ENCODE results near the gene B4GALT7. TPM values are rescaled to one million over a fixed set of nuclear protein-coding genes. Genes with fewer than 3 reads are reported as not detected.
"Not testable (repeated sequence)": the region's sequence is repeated elsewhere in the genome, so short reads cannot be mapped to it uniquely, and the experiment has no call there.

The B4GALT7 gene, protein sequence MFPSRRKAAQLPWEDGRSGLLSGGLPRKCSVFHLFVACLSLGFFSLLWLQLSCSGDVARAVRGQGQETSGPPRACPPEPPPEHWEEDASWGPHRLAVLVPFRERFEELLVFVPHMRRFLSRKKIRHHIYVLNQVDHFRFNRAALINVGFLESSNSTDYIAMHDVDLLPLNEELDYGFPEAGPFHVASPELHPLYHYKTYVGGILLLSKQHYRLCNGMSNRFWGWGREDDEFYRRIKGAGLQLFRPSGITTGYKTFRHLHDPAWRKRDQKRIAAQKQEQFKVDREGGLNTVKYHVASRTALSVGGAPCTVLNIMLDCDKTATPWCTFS
- total RNA-seq (2014; rRNA removed; shearing (Covaris generic)): 17.4 and 22.3 TPM in 2 replicates

DNA sequence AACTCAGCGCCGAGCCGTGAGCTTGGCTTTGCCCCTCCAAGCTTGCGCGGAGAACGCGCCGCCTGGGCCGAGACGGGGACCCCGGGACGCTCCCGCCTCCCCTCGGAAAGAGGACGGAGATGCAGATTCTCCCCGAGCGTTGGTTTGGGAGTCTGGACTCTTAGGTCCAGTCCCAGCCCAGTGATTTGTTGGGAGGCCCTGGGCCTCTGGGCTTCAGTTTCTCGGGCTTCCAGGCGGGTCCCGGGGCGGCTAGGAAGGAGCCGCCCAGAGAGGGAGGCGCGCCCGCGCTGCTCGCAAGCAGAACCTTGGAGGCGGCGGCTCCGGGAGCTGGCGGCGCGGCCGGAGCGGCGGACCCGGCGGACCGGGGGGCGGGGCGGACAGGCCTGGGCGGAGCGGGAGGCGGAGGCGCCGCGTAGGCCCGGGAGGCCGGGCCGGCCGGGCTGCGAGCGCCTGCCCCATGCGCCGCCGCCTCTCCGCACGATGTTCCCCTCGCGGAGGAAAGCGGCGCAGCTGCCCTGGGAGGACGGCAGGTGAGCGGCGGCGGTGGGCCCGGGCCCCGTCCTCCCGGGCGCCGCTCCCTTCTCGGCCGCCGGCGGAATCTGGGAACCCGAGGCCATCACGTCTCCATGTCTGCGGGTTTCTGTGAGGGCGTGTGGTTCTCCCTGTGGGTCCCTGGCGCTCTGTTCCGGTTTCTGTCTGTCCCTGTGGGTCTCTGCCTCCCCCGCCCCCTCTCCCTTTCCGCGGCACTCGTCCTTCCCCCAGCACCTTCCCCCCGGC, at the start of gene B4GALT7:
Gene B4GALT7 (plus strand): TSS at position 402 of the 777 bp plus-strand sequence. CDS start 79 bp downstream, at position 481.
- peak; percentile 83 to 88 for DNase-seq
- no peaks in the 10 kb centered on the region for H3K27me3 ChIP-seq
- peak within 1 kb of the TSS; percentile 96 for H3K4me3 ChIP-seq
- H3K36me3 ChIP-seq: peaks cover 17% of the 10 kb centered on the region
- H3K9me3 ChIP-seq (replicated peaks): no peaks in the 10 kb centered on the region
- H3K4me1 ChIP-seq: 0 out of 2 replicates have a peak, but pooled peaks cover 4% of the 10 kb centered on the region
- H3K27ac ChIP-seq: peak within 1 kb of the TSS; percentile 69

DNA sequence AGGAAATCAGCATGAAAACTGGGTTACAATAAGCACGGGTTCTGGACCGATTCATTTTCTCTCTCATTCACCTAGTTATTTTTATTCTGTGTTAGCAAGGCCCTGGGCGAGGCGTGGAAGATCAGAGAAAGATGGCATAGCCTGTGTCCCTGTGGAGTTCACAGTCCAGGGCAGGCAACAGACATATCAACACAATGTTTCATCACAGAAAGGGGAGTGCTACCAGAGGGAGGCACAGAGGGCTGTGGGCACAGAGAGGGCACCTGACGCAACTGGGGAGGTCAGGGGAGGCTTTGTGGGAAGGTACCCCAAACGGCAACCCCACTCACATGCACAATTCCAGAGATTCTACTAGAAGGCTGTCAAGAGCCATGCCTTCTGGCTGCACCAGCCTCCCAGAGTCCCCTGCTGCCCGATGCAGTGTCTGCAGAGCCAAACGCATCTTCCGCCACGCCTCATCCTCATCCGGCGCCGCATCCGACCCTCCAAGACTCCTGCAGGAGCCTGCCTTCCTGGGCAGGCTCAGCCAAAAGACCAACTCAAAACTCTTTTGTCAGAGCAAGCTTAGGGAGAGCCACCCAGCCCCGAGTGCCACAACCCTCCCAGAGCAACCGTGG, 47.0 kb upstream of the B4GALT7 start:
- Histone ChIP-seq H3K36me3 (peaks cover 17% of the 10 kb centered on the region), H3K27ac (no peak overlapping the region), H3K9me3 (replicated peaks) (no peaks in the 10 kb centered on the region), H3K4me3 (peak overlapping the region; percentile 85), H3K4me1 (peaks cover 16% of the 10 kb centered on the region), H3K27me3 (no peaks in the 10 kb centered on the region)
- DNase-seq: no peak

DNA sequence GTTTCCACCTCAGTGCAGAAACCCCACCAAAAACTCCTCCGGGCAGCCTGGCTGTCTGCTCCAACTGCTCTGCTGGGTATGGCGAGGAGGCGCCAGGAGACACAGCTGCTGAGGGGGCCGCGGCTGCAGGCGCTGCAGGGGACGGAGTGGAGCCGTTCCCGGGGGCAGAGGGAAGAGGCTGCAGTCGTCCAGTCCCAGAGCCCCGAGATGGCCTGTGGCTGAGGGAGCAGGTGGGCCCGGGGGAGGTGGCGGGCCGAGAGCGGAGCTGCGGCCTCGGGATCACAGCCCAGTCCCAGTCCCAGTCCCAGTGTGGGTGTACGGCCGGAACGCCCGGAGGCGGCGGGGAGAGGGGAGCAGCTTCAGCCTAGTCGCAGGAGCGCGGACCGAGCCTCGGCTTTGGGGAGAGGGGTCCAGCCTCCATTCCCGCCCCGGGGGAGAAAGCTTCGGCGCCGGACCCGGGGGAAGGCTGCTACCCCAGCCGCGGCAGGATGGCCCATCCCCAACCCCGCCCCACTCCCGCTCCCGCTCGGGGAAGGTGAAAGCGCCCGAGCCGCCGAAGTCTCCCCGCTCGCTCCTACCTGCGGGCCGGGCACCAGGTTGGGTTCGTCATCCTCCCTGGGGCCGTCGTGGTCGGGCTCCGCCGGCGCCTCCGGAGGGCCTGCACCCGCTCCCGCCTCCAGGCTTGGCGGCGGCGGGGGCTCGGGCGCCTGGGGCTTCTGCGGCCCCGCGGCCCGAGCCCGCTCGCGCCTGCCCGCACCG, 46.1 kb upstream of the B4GALT7 start:
- Histone ChIP-seq H3K36me3 (peaks cover 17% of the 10 kb centered on the region), H3K9me3 (replicated peaks) (no peaks in the 10 kb centered on the region), H3K27ac (peak overlapping the region; percentile 43), H3K4me3 (peak overlapping the region; percentile 85), H3K4me1 (peaks cover 9% of the 10 kb centered on the region), H3K27me3 (no peaks in the 10 kb centered on the region)
- peak; percentile 56 to 58 for DNase-seq

DNA sequence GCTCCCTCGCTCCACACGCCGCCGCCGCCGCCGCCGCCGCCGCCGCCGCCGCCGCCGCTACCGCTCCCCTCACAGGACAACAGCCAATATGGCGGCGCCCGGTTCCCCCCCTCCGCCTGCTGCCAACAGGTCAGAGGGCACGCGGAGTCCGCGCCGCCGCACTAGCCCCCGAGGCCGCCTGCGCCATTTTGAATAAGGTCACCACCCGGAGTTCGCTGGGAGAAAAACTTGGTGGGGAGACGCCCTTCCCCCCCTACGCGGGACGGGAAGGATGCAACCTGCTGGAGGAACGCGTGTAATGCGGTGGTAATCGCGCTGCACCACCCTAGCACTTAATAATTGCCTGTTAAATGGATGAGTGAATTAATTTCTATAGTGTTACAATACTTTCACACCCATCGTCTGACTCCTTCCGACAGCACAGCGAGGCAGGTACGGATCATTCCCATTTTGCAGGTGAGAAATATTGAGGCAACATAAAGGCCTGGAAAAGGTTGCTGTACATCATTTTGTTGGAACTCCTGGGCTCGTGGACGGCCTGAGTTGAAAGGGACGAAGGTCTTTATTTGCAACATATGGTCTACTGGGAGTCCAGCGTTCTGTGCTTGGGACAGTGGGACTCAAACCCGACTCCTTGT, 45.3 kb upstream of the B4GALT7 start, which contains the start of gene FAM193B:
Gene FAM193B (minus strand): TSS at position 90 of the 638 bp plus-strand sequence. CDS start 105 bp downstream, outside the sequence.
- H3K9me3 ChIP-seq (replicated peaks): no peaks in the 10 kb centered on the region
- peak; percentile 95 to 96 for DNase-seq
- H3K4me3 ChIP-seq: peak within 1 kb of the TSS; percentile 85
- peaks cover 9% of the 10 kb centered on the region for H3K4me1 ChIP-seq
- H3K27me3 ChIP-seq: no peaks in the 10 kb centered on the region
- H3K36me3 ChIP-seq: peaks cover 17% of the 10 kb centered on the region
- peak within 1 kb of the TSS; percentile 43 for H3K27ac ChIP-seq

DNA sequence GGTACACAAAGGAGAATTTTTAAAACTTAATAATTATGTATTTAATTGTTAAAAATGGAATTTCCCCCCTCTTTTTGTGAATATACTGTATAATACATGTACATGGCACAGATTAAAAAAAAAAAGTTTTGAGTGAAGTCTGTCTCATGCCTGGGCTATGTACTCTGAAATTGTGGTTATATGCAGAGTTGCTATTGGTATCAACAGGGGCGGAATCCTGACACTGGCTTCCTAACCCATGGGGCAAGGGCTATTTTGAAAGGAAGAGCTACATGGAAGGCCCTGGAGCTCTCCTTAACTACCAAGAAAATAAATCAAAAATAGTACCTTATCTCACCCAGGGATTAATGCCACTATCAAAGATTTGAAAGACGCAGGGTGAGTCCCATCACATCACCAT, 44.7 kb upstream of the B4GALT7 start:
- H3K9me3 ChIP-seq (replicated peaks): no peaks in the 10 kb centered on the region
- H3K27me3 ChIP-seq: no peaks in the 10 kb centered on the region
- no peak overlapping the region for H3K4me3 ChIP-seq
- DNase-seq: no peak
- peaks cover 15% of the 10 kb centered on the region for H3K36me3 ChIP-seq
- H3K4me1 ChIP-seq: peaks cover 9% of the 10 kb centered on the region
- no peak overlapping the region for H3K27ac ChIP-seq

DNA sequence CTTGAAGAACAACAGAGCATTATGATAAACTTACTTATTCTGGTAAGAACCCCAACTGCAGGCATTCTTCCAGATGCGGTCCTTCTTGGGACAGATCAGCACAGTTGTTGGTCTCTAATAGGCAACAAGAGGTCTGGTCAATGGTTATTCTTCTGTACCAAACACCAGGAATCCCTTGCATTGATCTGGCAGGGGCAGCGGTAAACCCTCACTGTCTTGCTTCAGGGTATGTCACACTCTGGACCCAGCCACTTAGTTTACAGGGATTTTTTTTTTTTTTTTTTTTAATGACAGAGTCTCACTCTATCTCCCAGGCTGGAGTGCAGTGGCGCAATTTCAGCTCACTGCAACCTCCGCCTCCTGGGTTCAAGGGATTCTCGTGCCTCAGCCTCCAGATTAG, 44.3 kb upstream of the B4GALT7 start:
- peaks cover 14% of the 10 kb centered on the region for H3K36me3 ChIP-seq

DNA sequence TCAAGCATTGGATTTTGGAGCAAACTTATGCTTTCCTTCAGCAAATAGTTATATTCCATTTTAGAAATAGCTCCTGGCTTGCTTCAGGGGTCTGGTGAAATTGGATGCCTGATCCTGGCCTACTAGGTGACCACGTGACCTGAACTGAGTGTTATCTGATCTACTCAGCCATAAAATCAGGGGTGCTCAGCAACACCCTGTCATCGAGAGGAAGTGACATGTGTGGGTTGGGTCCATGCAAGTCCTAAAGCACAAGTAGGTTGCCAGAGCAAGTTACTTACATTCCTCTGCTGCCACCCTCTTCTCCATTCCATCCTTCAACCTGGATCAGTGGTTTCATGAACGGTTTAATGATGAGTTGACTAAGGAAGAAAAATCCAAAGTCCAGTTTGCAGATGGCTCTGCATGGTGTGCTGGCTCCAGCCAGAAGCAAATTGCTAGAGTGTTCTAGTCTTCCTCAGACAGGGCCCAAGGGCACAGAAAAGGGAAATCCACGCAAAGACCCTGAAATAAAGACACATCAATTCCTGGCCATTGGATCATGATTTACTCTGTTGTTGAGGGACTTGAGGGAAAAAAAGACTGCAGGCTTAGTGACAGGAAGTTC, 42.8 kb upstream of the B4GALT7 start:
- Histone ChIP-seq H3K4me1 (peaks cover 9% of the 10 kb centered on the region), H3K27ac (no peak overlapping the region), H3K36me3 (peaks cover 5% of the 10 kb centered on the region), H3K4me3 (no peak overlapping the region), H3K27me3 (no peaks in the 10 kb centered on the region), H3K9me3 (replicated peaks) (peaks cover 8% of the 10 kb centered on the region)
- peak; percentile 27 to 56 for DNase-seq

More for the DNA sequence above, 44.3 kb upstream of the B4GALT7 start:
- Histone ChIP-seq H3K4me3 (no peak overlapping the region), H3K27me3 (no peaks in the 10 kb centered on the region), H3K4me1 (peaks cover 9% of the 10 kb centered on the region), H3K27ac (no peak overlapping the region), H3K9me3 (replicated peaks) (no peaks in the 10 kb centered on the region)
- DNase-seq: no peak

DNA sequence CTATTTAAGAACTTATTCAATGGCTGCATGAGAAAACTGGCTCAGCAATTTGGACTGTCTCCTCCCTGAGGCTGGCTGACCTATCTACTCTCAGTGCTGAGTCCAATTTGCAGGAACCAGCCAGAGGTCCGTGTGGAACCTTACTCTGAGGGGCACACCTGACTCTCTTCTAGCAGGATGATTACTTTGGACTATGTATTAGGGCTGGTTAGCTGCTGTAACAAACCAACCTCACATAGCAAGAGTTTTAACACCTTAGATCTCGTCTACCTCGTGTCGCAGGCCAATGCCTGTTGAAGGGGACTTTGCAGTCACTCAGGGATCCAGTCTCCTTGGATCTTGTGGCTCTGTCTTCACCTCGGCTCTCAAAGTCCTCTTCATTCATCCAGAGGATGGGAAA, 42.1 kb upstream of the B4GALT7 start:
- Histone ChIP-seq H3K27ac (no peak overlapping the region), H3K4me3 (no peak overlapping the region), H3K27me3 (no peaks in the 10 kb centered on the region), H3K36me3 (no peaks in the 10 kb centered on the region), H3K4me1 (peaks cover 9% of the 10 kb centered on the region), H3K9me3 (replicated peaks) (peaks cover 8% of the 10 kb centered on the region)
- DNase-seq: no peak

DNA sequence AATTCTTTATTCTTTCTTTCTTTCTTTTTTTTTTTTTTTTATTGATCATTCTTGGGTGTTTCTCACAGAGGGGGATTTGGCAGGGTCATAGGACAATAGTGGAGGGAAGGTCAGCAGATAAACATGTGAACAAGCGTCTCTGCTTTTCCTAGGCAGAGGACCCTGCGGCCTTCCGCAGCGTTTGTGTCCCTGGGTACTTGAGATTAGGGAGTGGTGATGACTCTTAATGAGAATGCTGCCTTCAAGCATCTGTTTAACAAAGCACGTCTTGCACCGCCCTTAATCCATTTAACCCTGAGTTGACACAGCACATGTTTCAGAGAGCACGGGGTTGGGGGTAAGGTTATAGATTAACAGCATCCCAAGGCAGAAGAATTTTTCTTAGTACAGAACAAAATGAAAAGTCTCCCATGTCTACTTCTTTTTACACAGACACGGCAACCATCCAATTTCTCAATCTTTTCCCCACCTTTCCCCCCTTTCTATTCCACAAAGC, 40.4 kb upstream of the B4GALT7 start:
- H3K4me3 ChIP-seq; H3K36me3 ChIP-seq; DNase-seq; H3K4me1 ChIP-seq; H3K9me3 ChIP-seq (replicated peaks); H3K27ac ChIP-seq; H3K27me3 ChIP-seq: not testable (repeated sequence)

DNA sequence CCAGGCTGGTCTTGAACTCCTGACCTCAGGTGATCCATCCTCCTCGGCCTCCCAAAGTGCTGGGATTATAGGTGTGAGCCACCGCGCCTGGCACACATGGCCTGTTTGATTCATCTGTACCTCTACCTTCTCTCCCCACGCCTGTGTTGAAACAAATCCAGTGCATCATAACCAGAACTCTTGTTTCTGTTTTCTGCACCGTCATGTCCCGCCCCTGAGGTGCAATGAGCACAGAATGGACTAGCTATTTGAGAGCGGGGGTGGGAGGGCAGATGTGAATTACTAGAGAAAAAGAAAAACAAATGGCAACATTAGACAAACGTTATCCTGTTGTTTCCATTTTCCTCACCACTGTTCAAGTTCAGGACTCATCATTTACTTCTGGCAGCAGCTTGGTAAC, 34.9 kb upstream of the B4GALT7 start:
- H3K9me3 ChIP-seq (replicated peaks): peaks cover 8% of the 10 kb centered on the region

DNA sequence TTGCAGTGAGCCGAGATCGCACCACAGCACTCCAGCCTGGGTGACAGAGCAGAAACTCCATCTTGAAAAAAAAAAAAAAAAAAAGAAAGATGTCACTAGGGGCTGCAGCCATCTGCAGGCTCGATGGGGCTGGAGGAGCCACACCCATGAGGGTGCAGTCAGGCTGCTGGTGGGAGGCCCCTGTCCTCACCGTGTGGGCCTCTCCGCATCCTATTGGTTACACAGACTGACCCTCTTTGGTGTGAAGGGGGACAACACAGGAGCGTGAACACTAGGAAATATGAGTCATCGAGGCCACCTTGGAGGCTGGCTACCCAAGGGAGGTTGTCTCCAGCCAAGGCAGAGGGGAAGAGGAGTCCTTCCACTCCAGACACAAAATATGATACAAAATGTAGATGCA, 31.6 kb upstream of the B4GALT7 start:
- Histone ChIP-seq H3K9me3 (replicated peaks) (no peaks in the 10 kb centered on the region; the same call in 1 of the 2 replicates), H3K27me3 (peaks cover 4% of the 10 kb centered on the region; the same call in 1 of the 2 replicates), H3K4me1 (no peaks in the 10 kb centered on the region), H3K4me3 (no peak overlapping the region), H3K36me3 (no peaks in the 10 kb centered on the region), H3K27ac (no peak overlapping the region)
- DNase-seq: no peak

More for the DNA sequence above, 34.9 kb upstream of the B4GALT7 start:
- Histone ChIP-seq H3K27me3 (no peaks in the 10 kb centered on the region; the same call in 1 of the 2 replicates), H3K4me3 (no peak overlapping the region), H3K36me3 (no peaks in the 10 kb centered on the region), H3K4me1 (no peaks in the 10 kb centered on the region), H3K27ac (no peak overlapping the region)
- no peak for DNase-seq

DNA sequence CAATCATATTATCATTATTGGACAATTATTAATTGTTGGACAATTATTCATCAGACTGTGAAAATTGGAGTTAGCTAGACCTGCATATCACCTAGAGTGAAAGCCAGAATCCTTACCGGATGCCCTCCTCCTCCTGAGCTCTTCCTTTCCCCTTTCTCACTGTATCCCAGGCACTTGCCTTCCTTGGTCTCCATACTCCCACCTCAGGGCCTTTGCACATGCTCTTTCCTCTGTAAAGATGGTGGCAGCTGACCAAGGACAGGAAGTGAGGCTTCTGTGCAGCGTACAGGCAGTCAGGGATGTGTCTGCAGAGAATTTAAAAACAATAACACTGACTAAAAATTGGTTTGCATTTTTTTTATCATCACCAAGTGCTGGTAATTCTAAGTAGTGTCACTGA, 30.0 kb upstream of the B4GALT7 start:
- no peak overlapping the region for H3K4me3 ChIP-seq

DNA sequence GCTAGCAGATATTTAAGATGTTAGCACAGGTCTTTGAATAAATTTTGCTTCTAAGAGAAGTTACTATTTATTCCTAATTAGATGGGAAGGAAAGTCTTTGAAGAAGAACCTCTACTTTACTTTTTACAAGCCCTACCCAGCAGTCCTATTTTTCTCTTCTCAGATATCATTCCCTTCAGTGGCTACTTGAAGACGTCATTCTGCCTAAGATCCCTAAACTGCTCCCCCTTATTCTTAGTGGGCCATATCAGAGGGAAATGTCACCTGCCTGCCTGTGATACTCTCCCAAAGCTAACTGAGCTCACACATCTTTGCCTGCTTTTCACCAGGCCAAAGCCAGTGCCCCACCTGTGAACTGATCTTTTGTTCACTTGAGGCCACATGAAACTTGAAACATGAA, 24.4 kb upstream of the B4GALT7 start:
- Histone ChIP-seq H3K4me1 (no peaks in the 10 kb centered on the region), H3K9me3 (replicated peaks) (no peaks in the 10 kb centered on the region; the same call in 1 of the 2 replicates), H3K27me3 (peaks cover 10% of the 10 kb centered on the region; the same call in 1 of the 2 replicates), H3K36me3 (no peaks in the 10 kb centered on the region), H3K4me3 (no peak overlapping the region), H3K27ac (no peak overlapping the region)
- no peak for DNase-seq

More for the DNA sequence above, 30.0 kb upstream of the B4GALT7 start:
- DNase-seq: no peak
- Histone ChIP-seq H3K36me3 (no peaks in the 10 kb centered on the region), H3K9me3 (replicated peaks) (no peaks in the 10 kb centered on the region; the same call in 1 of the 2 replicates), H3K4me1 (no peaks in the 10 kb centered on the region), H3K27me3 (peaks cover 9% of the 10 kb centered on the region; the same call in 1 of the 2 replicates), H3K27ac (no peak overlapping the region)
